Left lung (tissue), 10 donors: ENCODE measurements around the gene ENO3. TPM values are rescaled to one million over a fixed set of nuclear protein-coding genes. Genes with fewer than 3 reads are reported as not detected.

Experiments used
- ATAC-seq: fragments of 200-7000 bp; cut with Tn5 transposase; one replicate; pipeline ENCODE4 v1.9.1; 2020; ENCODE audit warnings: moderate library complexity
- DNase-seq, 4 donors: peaks; one replicate each; pipeline ENCODE4 v3.0.0-alpha.2; 2013 to 2020
- H3K27ac ChIP-seq, 2 donors: fragments of 200-600 bp; sonication (generic) in 1 of 2; one replicate each; pipeline versions ENCODE4 v1.5.0 to v1.8.0; 2020 to 2021
- H3K27me3 ChIP-seq, 2 donors: fragments of 200-600 bp; sonication (generic) in 1 of 2; one replicate each; pipeline versions ENCODE4 v1.5.0 to v1.8.0; 2020 to 2021
- H3K36me3 ChIP-seq, 2 donors: fragments of 200-600 bp; sonication (generic) in 1 of 2; one replicate each; pipeline versions ENCODE4 v1.5.0 to v1.8.0; 2020 to 2021
- H3K4me1 ChIP-seq, 2 donors: fragments of 200-600 bp; one replicate each; pipeline ENCODE4 v1.8.0; 2021
- H3K4me3 ChIP-seq, 2 donors: fragments of 200-600 bp; sonication (generic) in 1 of 2; one replicate each; pipeline versions ENCODE4 v1.5.0 to v1.8.0; 2020 to 2021; ENCODE audit warnings: mild to moderate bottlenecking in 1 of 2
- H3K9me3 ChIP-seq, 2 donors: fragments of 200-600 bp; sonication (generic) in 1 of 2; one replicate each; pipeline versions ENCODE4 v1.5.0 to v1.8.0; 2020 to 2021
- intact Hi-C, 2 donors: fragments of 100-400 bp; cut with DNase I; formaldehyde crosslinking; loops; one replicate each; pipeline versions ENCODE4 v1.11.2 to v1.14.2; 2022
- polyA plus RNA-seq, 6 donors: library from polyadenylated mRNA; unstranded; fragments of 120-200 nt; gene quantifications; one replicate each; pipeline ENCODE4 v1.2.1, GENCODE V29; 2013; ENCODE audit not compliant: insufficient read length in 6 of 6
- total RNA-seq, 2 donors: library from RNA; stranded (reverse); fragmentation: NEBNext Ultra II Directional; extraction: Animal tissue kit (Norgen Biotek cat#: 25700); gene quantifications; one replicate each; pipeline ENCODE4 v1.2.1, GENCODE V29; 2021
- TF ChIP-seq, protein P1 (sequence below), 2 donors: fragments of 200-600 bp; sonication (generic) in 1 of 2; IDR thresholded peaks; one replicate each; pipeline versions ENCODE4 v1.5.0 to v1.8.0; 2021; ENCODE audit warnings: antibody characterized with exemption in 2 of 2
- donor health status: DM: no; HTN: yes; CAD: no.
- donor health status: DM: no; HTN: no; CAD: no.

The ENO3 gene
- total and polyA plus RNA-seq, 8 donors = 10.7 to 22.4 (median 15.6) TPM

- Histone ChIP-seq H3K4me1 (peaks cover 25 to 42% of the 10 kb centered on the region in 2 donors), H3K36me3 (peaks cover 0 to 31% of the 10 kb centered on the region in 2 donors), H3K27me3 (no peaks in the 10 kb centered on the region), H3K9me3 (no peaks in the 10 kb centered on the region), H3K27ac (no peak overlapping the region), H3K4me3 (no peak overlapping the region)
- ATAC-seq (no peak), DNase-seq (no peak)
- intact Hi-C loops = no loop called here
- TF ChIP-seq, protein P1, sequence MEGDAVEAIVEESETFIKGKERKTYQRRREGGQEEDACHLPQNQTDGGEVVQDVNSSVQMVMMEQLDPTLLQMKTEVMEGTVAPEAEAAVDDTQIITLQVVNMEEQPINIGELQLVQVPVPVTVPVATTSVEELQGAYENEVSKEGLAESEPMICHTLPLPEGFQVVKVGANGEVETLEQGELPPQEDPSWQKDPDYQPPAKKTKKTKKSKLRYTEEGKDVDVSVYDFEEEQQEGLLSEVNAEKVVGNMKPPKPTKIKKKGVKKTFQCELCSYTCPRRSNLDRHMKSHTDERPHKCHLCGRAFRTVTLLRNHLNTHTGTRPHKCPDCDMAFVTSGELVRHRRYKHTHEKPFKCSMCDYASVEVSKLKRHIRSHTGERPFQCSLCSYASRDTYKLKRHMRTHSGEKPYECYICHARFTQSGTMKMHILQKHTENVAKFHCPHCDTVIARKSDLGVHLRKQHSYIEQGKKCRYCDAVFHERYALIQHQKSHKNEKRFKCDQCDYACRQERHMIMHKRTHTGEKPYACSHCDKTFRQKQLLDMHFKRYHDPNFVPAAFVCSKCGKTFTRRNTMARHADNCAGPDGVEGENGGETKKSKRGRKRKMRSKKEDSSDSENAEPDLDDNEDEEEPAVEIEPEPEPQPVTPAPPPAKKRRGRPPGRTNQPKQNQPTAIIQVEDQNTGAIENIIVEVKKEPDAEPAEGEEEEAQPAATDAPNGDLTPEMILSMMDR (IDR thresholded peaks at IDR 0.05) = no peak
Observed at GRCh38 chr17:4937553-4937952, 13.4 kb upstream of the ENO3 start.

GRCh38 chr17:4938069-4938491 lies 12.8 kb upstream of the ENO3 start:
- H3K4me1 ChIP-seq = peaks cover 25 to 48% of the 10 kb centered on the region in 2 donors
- H3K36me3 ChIP-seq = peaks cover 0 to 36% of the 10 kb centered on the region in 2 donors
- H3K27me3 ChIP-seq = no peaks in the 10 kb centered on the region
- H3K27ac ChIP-seq = no peak overlapping the region
- intact Hi-C loops = no loop called here
- no peaks in the 10 kb centered on the region for H3K9me3 ChIP-seq
- no peak overlapping the region for H3K4me3 ChIP-seq
- no peak for ATAC-seq
- peak in 1 of 4 donors; percentile 56 for DNase-seq
- TF ChIP-seq, protein P1 (IDR thresholded peaks at IDR 0.05) = no peak

GRCh38 chr17:4938688-4939545 lies 12.0 kb upstream of the ENO3 start:
- intact Hi-C loops = no loop called here
- ATAC-seq (no peak), DNase-seq (peak in 1 of 4 donors; percentile 53)
- Histone ChIP-seq H3K27ac (peak overlapping the region; percentile 96 to 97), H3K36me3 (peaks cover 0 to 44% of the 10 kb centered on the region in 2 donors), H3K27me3 (no peaks in the 10 kb centered on the region), H3K4me1 (peaks cover 24 to 55% of the 10 kb centered on the region in 2 donors), H3K9me3 (no peaks in the 10 kb centered on the region), H3K4me3 (peak overlapping the region; percentile 77 to 93)
- TF ChIP-seq, protein P1 (IDR thresholded peaks at IDR 0.05) = no peak

DNA sequence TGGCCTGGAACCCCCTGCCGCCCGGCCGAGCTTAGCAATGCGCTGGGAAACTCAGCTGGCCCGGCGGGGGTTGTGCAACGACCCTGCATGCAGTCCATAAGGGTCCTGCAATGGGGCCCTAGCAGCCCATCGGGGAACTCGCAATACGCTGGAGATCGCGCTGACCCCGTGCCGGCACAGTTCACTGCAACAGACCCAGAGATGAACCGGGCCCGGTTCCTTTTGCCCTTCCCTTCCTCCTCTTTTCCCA lies 11.4 kb upstream of the ENO3 start:
- Histone ChIP-seq H3K27ac (peak overlapping the region; percentile 96 to 97), H3K36me3 (peaks cover 0 to 50% of the 10 kb centered on the region in 2 donors), H3K4me1 (peaks cover 19 to 55% of the 10 kb centered on the region in 2 donors), H3K27me3 (no peaks in the 10 kb centered on the region), H3K4me3 (peak overlapping the region; percentile 77 to 93), H3K9me3 (no peaks in the 10 kb centered on the region)
- ATAC-seq (no peak), DNase-seq (peak in 1 of 4 donors; percentile 85)
- TF ChIP-seq, protein P1 (IDR thresholded peaks at IDR 0.05) = no peak
- intact Hi-C loops = no loop called here

DNA sequence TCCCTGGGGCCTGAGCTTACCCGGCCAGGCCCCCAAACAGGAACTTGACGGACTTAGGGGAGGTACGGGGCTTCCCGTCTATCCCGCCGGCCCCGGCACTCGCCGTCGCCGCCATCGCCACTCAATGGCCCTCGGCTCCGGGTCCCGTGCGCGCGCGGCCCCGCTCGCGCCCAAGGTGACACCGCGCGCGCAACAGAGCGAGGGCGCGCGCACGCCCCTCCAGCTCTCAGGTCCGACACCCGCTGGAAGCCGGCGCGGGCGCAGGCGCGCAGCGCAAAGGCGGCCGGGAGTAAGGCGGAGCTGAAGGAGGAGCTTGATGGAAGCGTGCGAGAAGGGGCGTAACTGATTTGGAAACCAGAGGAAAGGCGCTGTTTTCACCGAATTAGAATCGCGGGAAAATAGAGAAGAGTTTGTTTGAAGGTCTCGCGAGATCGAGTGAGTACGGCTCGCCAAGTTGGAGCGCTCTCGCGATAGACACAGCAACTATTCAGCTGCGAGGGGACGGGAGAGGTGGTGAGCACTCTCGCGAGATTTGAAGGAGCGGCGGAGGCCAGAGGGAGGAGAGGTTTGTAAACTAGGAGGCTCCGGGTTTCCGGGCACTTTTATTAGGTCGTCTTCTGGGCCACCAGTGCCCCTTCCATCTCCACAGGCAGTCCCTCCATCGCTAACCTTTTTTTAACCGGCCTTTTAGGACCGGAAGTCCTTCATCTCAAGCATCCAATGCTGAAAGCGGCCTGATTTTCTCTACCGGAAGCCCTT lies 10.9 kb upstream of the ENO3 start, which contains the start of the genes RNF167 and SLC25A11:
Gene RNF167, plus strand, starts transcription at position 473 of the 759 bp plus-strand sequence. CDS start 642 bp downstream, outside the sequence.
Gene SLC25A11, minus strand, starts transcription at position 251 of the 759 bp plus-strand sequence. Its CDS starts 136 bp downstream, at position 115.
- Histone ChIP-seq H3K4me1 (peaks cover 21 to 58% of the 10 kb centered on the region in 2 donors), H3K36me3 (peaks cover 0 to 55% of the 10 kb centered on the region in 2 donors), H3K27me3 (no peaks in the 10 kb centered on the region), H3K9me3 (no peaks in the 10 kb centered on the region), H3K27ac (peak within 1 kb of the TSS; percentile 96 to 97), H3K4me3 (peak within 1 kb of the TSS; percentile 77 to 93)
- TF ChIP-seq, protein P1 (IDR thresholded peaks at IDR 0.05) = peak in 1 of 2 donors; percentile 27
- DNase-seq = peak; percentile 96 to 99 (median 98)
- intact Hi-C loops = no loop called here
- ATAC-seq = peak; percentile 95
